Gastrocnemius medialis (tissue), 4 donors: ENCODE data around the gene CYTH1.

Experiments used
- POLR2A ChIP-seq, 2 donors: fragments of 450-650 bp; IDR thresholded peaks; one replicate each; pipeline ENCODE4 v1.6.1; 2017; ENCODE audit warnings: antibody characterized with exemption in 2 of 2, mild to moderate bottlenecking in 2 of 2, moderate library complexity in 2 of 2
- TF ChIP-seq, protein P1 (sequence below), 5 experiments: fragments of 450-650 bp in 3 of 5; fragments of 200-600 bp in 2 of 5; sonication (generic) in 2 of 5; IDR thresholded peaks in 4 of 5; conservative IDR thresholded peaks in 1 of 5; 1 replicate in 4 of 5; 2 replicates in 1 of 5; pipeline ENCODE4 v1.5.1; 2016 to 2019; ENCODE audit warnings: antibody characterized with exemption in 5 of 5, mild to moderate bottlenecking in 3 of 5, moderate library complexity in 3 of 5

DNA sequence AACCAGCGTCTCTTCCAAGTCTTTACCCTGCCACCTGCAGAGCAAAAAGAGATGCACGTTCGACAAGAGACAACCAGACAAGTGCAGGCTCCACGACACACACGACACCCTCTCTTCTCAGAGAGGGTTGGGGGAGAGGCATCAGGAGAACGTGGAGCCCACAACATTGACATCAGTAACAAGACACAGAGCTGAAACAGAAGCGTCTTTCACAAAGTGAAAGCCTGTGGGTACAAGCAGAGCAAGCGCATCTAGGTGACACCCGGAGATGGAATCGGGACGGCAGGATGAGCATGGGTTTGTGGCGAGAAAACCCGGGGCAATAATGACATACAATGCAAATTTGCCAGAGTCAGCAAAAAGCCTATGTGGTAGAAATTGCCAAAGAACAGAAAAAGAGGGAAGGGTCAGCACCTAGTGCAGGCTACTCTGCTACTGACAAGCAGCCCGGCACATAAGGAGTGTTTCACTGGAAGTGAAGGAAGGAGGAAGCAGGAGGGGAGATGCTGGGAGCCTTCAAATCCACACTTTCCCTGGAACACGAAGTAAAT is 89.5 kb downstream of the CYTH1 start:
- TF ChIP-seq, protein P1, sequence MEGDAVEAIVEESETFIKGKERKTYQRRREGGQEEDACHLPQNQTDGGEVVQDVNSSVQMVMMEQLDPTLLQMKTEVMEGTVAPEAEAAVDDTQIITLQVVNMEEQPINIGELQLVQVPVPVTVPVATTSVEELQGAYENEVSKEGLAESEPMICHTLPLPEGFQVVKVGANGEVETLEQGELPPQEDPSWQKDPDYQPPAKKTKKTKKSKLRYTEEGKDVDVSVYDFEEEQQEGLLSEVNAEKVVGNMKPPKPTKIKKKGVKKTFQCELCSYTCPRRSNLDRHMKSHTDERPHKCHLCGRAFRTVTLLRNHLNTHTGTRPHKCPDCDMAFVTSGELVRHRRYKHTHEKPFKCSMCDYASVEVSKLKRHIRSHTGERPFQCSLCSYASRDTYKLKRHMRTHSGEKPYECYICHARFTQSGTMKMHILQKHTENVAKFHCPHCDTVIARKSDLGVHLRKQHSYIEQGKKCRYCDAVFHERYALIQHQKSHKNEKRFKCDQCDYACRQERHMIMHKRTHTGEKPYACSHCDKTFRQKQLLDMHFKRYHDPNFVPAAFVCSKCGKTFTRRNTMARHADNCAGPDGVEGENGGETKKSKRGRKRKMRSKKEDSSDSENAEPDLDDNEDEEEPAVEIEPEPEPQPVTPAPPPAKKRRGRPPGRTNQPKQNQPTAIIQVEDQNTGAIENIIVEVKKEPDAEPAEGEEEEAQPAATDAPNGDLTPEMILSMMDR (IDR thresholded peaks at IDR 0.05 in 4 of 5, conservative IDR thresholded peaks at IDR 0.05 in 1 of 5), result no peak
- TF ChIP-seq POLR2A (IDR thresholded peaks at IDR 0.05), result no peak
